Fibroblast of lung (primary cell): Measurements from ENCODE around the gene ATP9B. TPM values are rescaled to one million over a fixed set of nuclear protein-coding genes. Genes with fewer than 3 reads are reported as not detected.

Source experiments
- DNase-seq, 2 donors: peaks; one replicate each; pipeline versions ENCODE4 v3.0.0 to v3.0.0-alpha.2; 2010; ENCODE audit warnings: low read depth in 2 of 2
- H2AFZ ChIP-seq: 2 replicates; pipeline ENCODE4 v1.5.1; 2012; ENCODE audit warnings: low read length, control low read depth, inconsistent platforms
- H3K27ac ChIP-seq: 2 replicates; pipeline ENCODE4 v1.5.1; 2011; ENCODE audit warnings: low read length, control low read depth; ENCODE audit not compliant: insufficient read depth
- H3K27me3 ChIP-seq: 2 replicates; pipeline ENCODE4 v1.5.1; 2011; ENCODE audit warnings: mild to moderate bottlenecking, low read length; ENCODE audit not compliant: control insufficient read depth, insufficient read depth
- H3K36me3 ChIP-seq: 2 replicates; pipeline ENCODE4 v1.5.1; 2011; ENCODE audit warnings: low read length; ENCODE audit not compliant: control insufficient read depth, insufficient read depth
- H3K4me1 ChIP-seq: 2 replicates; pipeline ENCODE4 v1.5.1; 2011; ENCODE audit warnings: low read length; ENCODE audit not compliant: control insufficient read depth, insufficient read depth; ENCODE audit errors: extremely low read depth
- H3K4me2 ChIP-seq: 2 replicates; pipeline ENCODE4 v1.5.1; 2011; ENCODE audit warnings: low read length, control low read depth; ENCODE audit not compliant: insufficient read depth; ENCODE audit errors: extremely low read depth
- H3K4me3 ChIP-seq, 4 experiments: fragments of 200-600 bp in 1 of 4; sonication (generic) in 1 of 4; replicated peaks in 1 of 4; 2 replicates each; pipeline ENCODE4 v1.5.1; 2011 to 2016; ENCODE audit warnings: low read length in 4 of 4, low read depth in 3 of 4, mild to moderate bottlenecking in 3 of 4, control low read depth in 2 of 4, inconsistent platforms in 1 of 4, mixed read lengths in 1 of 4; ENCODE audit not compliant: insufficient read depth in 1 of 4; ENCODE audit errors: control extremely low read depth in 1 of 4
- H3K79me2 ChIP-seq: 2 replicates; pipeline ENCODE4 v1.5.1; 2012; ENCODE audit warnings: mild to moderate bottlenecking, low read length, inconsistent platforms; ENCODE audit not compliant: control insufficient read depth, insufficient read depth
- H3K9ac ChIP-seq: 2 replicates; pipeline ENCODE4 v1.5.1; 2011; ENCODE audit warnings: mild to moderate bottlenecking, low read length, control low read depth; ENCODE audit not compliant: insufficient read depth
- H3K9me3 ChIP-seq: 2 replicates; pipeline ENCODE4 v1.5.1; 2012; ENCODE audit warnings: low read depth, low read length; ENCODE audit not compliant: control insufficient read depth, insufficient read depth
- H4K20me1 ChIP-seq: 2 replicates; pipeline ENCODE4 v1.5.1; 2011; ENCODE audit warnings: low read length; ENCODE audit not compliant: control insufficient read depth, insufficient read depth; ENCODE audit errors: extremely low read depth
- EZH2 ChIP-seq: IDR thresholded peaks from 2 replicates; pipeline ENCODE4 v1.5.1; 2012; ENCODE audit warnings: low read length, control low read depth, mild to moderate bottlenecking; ENCODE audit errors: missing control alignments
- polyA plus RNA-seq, 2 donors: library from polyadenylated mRNA; depleted of rRNA in 1 of 2; stranded (reverse) in 1 of 2; unstranded in 1 of 2; fragments of >200 nt; gene quantifications; 2 replicates each; pipeline ENCODE4 v1.2.1, GENCODE V29; 2011 to 2012; ENCODE audit warnings: missing spikeins in 1 of 2
- total RNA-seq: library from RNA; depleted of rRNA; stranded (reverse); fragments of >200 nt; gene quantifications from 2 replicates; pipeline ENCODE4 v1.2.1, GENCODE V29; 2014
- TF ChIP-seq, protein P1 (sequence below), 2 donors: IDR thresholded peaks in 1 of 2; conservative IDR thresholded peaks in 1 of 2; 1 replicate in 1 of 2; 2 replicates in 1 of 2; pipeline ENCODE4 v1.5.1; 2011 to 2012; ENCODE audit warnings: low read length in 2 of 2, control low read depth in 1 of 2, inconsistent platforms in 1 of 2, low read depth in 1 of 2, mild to moderate bottlenecking in 1 of 2

Gene ATP9B
- total and polyA plus RNA-seq, 2 donors (not counting 1 experiment from before 2014, with no cell fraction given), result 11.2 to 27.7 TPM

DNA sequence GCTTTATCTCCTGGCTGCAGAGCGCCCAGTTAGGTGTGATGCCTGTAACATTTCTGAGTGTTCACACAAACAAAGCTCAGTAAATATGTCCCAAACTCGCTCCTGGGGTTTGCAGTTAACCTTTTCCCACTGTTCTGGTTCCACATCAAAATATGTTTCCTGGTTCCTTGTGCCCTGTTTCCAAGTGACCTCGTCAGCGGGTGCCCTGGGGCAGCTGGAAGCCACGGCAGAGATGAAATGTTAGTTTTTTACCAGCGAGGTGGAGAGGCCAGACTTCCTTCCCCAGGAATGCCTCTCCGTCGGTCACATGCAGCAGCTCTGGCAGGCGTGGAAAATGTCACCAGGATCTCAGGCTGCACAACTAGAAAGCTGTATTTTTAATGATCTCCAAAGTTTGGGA lies 344.7 kb downstream of the ATP9B start:
- no peak overlapping the region for H3K4me3 ChIP-seq

DNA sequence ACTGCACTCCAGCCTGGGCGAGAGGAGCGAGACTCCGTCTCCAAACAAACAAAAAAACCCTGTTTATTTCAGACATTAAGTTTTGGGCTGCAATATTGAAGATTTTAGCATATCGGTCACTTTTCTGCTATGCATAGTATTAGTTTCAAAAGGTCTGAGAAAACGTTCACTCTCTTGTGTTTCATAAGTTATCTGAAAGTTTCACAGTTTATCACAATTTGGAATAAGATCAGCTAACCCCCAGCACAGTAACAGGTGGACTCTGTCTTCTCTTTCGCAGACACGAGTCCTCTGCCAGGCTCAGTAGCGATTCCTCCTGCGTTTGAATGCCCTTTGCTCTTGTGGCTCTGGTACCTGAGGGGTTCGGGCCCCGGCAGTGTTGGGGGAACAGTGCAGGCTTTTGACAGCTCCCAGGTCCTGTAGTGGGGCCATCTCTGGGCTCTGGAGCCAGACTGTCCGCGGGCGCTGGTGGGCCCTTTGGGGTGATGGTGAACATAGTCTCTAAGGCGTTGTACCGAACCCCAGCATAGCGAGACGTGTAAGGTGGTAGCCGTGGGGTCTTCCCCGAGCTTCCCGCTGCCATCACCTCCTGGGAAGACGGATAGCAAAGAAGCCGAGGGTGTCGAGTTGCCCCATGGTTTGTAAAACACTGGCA lies 347.0 kb downstream of the ATP9B start:
- no peak overlapping the region for H3K4me2 ChIP-seq
- no peaks in the 10 kb centered on the region for H3K36me3 ChIP-seq
- no peaks in the 10 kb centered on the region for H3K27me3 ChIP-seq
- H3K79me2 ChIP-seq, result no peaks in the 10 kb centered on the region
- no peak overlapping the region for H3K4me3 ChIP-seq
- no peak overlapping the region for H2AFZ ChIP-seq
- H3K4me1 ChIP-seq, result no peaks in the 10 kb centered on the region
- TF ChIP-seq, protein P1, sequence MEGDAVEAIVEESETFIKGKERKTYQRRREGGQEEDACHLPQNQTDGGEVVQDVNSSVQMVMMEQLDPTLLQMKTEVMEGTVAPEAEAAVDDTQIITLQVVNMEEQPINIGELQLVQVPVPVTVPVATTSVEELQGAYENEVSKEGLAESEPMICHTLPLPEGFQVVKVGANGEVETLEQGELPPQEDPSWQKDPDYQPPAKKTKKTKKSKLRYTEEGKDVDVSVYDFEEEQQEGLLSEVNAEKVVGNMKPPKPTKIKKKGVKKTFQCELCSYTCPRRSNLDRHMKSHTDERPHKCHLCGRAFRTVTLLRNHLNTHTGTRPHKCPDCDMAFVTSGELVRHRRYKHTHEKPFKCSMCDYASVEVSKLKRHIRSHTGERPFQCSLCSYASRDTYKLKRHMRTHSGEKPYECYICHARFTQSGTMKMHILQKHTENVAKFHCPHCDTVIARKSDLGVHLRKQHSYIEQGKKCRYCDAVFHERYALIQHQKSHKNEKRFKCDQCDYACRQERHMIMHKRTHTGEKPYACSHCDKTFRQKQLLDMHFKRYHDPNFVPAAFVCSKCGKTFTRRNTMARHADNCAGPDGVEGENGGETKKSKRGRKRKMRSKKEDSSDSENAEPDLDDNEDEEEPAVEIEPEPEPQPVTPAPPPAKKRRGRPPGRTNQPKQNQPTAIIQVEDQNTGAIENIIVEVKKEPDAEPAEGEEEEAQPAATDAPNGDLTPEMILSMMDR (conservative IDR thresholded peaks at IDR 0.05 in 1 of 2, IDR thresholded peaks at IDR 0.05 in 1 of 2; ENCODE audit: low read depth in 1 of 2, low read length in 2 of 2), result no peak
- no peak for TF ChIP-seq EZH2
- H3K9me3 ChIP-seq, result no peaks in the 10 kb centered on the region
- H4K20me1 ChIP-seq, result no peaks in the 10 kb centered on the region
- DNase-seq, result no peak
- H3K9ac ChIP-seq, result no peak overlapping the region
- H3K27ac ChIP-seq, result no peak overlapping the region

More for the DNA sequence above, 344.7 kb downstream of the ATP9B start:
- H2AFZ ChIP-seq, result no peak overlapping the region
- H3K79me2 ChIP-seq, result no peaks in the 10 kb centered on the region
- no peaks in the 10 kb centered on the region for H3K36me3 ChIP-seq
- TF ChIP-seq EZH2, result no peak
- TF ChIP-seq, protein P1 (conservative IDR thresholded peaks at IDR 0.05 in 1 of 2, IDR thresholded peaks at IDR 0.05 in 1 of 2; ENCODE audit: low read depth in 1 of 2, low read length in 2 of 2), result no peak
- no peaks in the 10 kb centered on the region for H3K27me3 ChIP-seq
- no peak overlapping the region for H3K9ac ChIP-seq
- H3K4me2 ChIP-seq, result no peak overlapping the region
- no peaks in the 10 kb centered on the region for H4K20me1 ChIP-seq
- DNase-seq, result no peak
- no peak overlapping the region for H3K27ac ChIP-seq
- H3K4me1 ChIP-seq, result no peaks in the 10 kb centered on the region
- no peaks in the 10 kb centered on the region for H3K9me3 ChIP-seq

DNA sequence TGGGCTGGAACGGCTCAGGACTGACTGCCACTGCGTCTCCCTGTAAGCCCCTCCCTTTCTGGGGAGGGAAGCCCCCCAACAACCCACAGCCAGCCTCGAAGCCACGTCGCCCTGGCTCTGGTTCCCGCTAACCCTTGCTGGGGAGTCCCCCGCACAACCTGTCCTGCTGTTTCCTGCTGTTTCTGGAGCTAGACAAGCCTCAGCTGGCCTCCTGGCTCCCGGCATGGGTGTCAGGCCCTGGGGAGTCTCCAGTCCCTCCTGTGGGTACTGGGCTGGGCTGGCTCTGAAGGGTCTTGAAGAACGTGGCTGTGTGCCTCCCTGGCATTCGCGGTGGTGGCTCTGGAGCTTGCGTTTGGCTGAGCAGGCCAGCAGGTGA lies 347.5 kb downstream of the ATP9B start:
- Histone ChIP-seq H3K4me1 (no peaks in the 10 kb centered on the region), H3K79me2 (no peaks in the 10 kb centered on the region), H2AFZ (no peak overlapping the region), H3K27me3 (no peaks in the 10 kb centered on the region), H3K27ac (no peak overlapping the region), H3K4me3 (no peak overlapping the region), H3K9me3 (no peaks in the 10 kb centered on the region), H3K36me3 (no peaks in the 10 kb centered on the region), H3K9ac (no peak overlapping the region), H4K20me1 (no peaks in the 10 kb centered on the region), H3K4me2 (no peak overlapping the region)
- DNase-seq, result no peak
- TF ChIP-seq, protein P1 (conservative IDR thresholded peaks at IDR 0.05 in 1 of 2, IDR thresholded peaks at IDR 0.05 in 1 of 2; ENCODE audit: low read depth in 1 of 2, low read length in 2 of 2), result no peak
- no peak for TF ChIP-seq EZH2
